DOHH2 (cell line): ENCODE measurements around the gene HEBP2.
A peak's percentile ranks its signal among the peaks of the same experiment; 100 is the strongest.

Experiments used
- H3F3A ChIP-seq: fragments of 200-600 bp; sonication (generic), shearing (Covaris generic); 2 replicates; pipeline ENCODE4 v1.6.0; 2016; ENCODE audit warnings: antibody characterized with exemption, mild to moderate bottlenecking; ENCODE audit not compliant: control insufficient read depth, insufficient read depth
- H3K27ac ChIP-seq: fragments of 200-600 bp; sonication (generic); 2 replicates; pipeline ENCODE4 v1.5.1; 2014; ENCODE audit warnings: low read depth, mild to moderate bottlenecking, low read length, moderate library complexity
- H3K27me3 ChIP-seq: fragments of 200-600 bp; sonication (generic); 2 replicates; pipeline ENCODE4 v1.6.1; 2014; ENCODE audit warnings: mild to moderate bottlenecking, low read length, mixed read lengths; ENCODE audit not compliant: control insufficient read depth
- H3K36me3 ChIP-seq: fragments of 200-600 bp; sonication (generic); 2 replicates; pipeline ENCODE4 v1.6.1; 2014; ENCODE audit warnings: mild to moderate bottlenecking, low read length, moderate library complexity, mixed read lengths; ENCODE audit not compliant: control insufficient read depth
- H3K4me1 ChIP-seq: fragments of 200-600 bp; sonication (generic); 2 replicates; pipeline ENCODE4 v1.6.1; 2014; ENCODE audit warnings: mild to moderate bottlenecking, low read length, mixed read lengths; ENCODE audit not compliant: control insufficient read depth
- H3K4me2 ChIP-seq: fragments of 200-600 bp; sonication (generic); 2 replicates; pipeline ENCODE4 v1.6.0; 2014; ENCODE audit warnings: mild to moderate bottlenecking, low read length, moderate library complexity
- H3K4me3 ChIP-seq: fragments of 200-600 bp; sonication (generic); 2 replicates; pipeline ENCODE4 v1.5.1; 2014; ENCODE audit warnings: mild to moderate bottlenecking, low read length, mixed read lengths
- H3K79me2 ChIP-seq: fragments of 200-600 bp; sonication (generic); 2 replicates; pipeline ENCODE4 v1.6.1; 2014; ENCODE audit warnings: mild to moderate bottlenecking, low read length, mixed read lengths; ENCODE audit not compliant: control insufficient read depth
- H3K9me2 ChIP-seq: fragments of 200-600 bp; sonication (generic); replicated peaks from 2 replicates; pipeline ENCODE4 v1.6.1; 2014; ENCODE audit warnings: mild to moderate bottlenecking, low read length, mixed read lengths; ENCODE audit not compliant: control insufficient read depth
- H3K9me3 ChIP-seq: fragments of 200-600 bp; sonication (generic); 2 replicates; pipeline ENCODE4 v1.6.1; 2014; ENCODE audit warnings: antibody characterized with exemption, low read length, mixed read lengths; ENCODE audit not compliant: control insufficient read depth, insufficient read depth
- H4K20me1 ChIP-seq: fragments of 200-600 bp; sonication (generic); 2 replicates; pipeline ENCODE4 v1.6.0; 2014; ENCODE audit warnings: low read depth, mild to moderate bottlenecking, antibody characterized with exemption, low read length, moderate library complexity; ENCODE audit not compliant: control insufficient read depth, insufficient read depth
- EZH2phosphoT487 ChIP-seq: fragments of 200-600 bp; sonication (generic); IDR thresholded peaks from 2 replicates; pipeline ENCODE4 v1.6.1; 2017; ENCODE audit warnings: borderline replicate concordance, mild to moderate bottlenecking, antibody characterized with exemption, low read length, moderate library complexity, mixed read lengths
- TF ChIP-seq, protein P1 (sequence below): fragments of 200-600 bp; sonication (generic); IDR thresholded peaks from one replicate; pipeline ENCODE4 v1.5.1; 2014; ENCODE audit warnings: antibody characterized with exemption, mild to moderate bottlenecking, low read depth, low read length; ENCODE audit not compliant: poor library complexity, severe bottlenecking

The HEBP2 gene

DNA sequence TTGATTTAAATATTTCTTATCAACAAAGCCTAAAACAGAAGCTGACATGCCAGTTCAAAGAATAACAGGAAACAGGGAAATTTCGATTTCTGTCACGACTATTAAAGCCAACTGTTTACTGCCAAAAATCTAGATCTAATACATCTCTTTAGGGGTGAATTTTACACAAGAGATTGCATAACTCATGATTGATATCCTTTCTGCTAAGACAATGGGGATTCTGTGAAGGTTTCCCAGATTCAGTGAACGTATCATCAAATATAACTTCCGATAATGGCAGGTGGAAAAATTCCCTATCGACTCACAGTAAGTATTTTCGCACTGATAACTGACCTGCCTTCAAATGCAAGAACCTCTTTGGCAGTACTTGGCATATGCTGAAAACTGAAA, 52.4 kb downstream of the HEBP2 start:
- no peak overlapping the region for H3K27ac ChIP-seq
- peaks cover 25% of the 10 kb centered on the region for H3K4me1 ChIP-seq
- no peaks in the 10 kb centered on the region for H3K79me2 ChIP-seq
- peak overlapping the region; percentile 37; the same call in 1 of the 2 replicates for H3K4me3 ChIP-seq
- TF ChIP-seq, protein P1, sequence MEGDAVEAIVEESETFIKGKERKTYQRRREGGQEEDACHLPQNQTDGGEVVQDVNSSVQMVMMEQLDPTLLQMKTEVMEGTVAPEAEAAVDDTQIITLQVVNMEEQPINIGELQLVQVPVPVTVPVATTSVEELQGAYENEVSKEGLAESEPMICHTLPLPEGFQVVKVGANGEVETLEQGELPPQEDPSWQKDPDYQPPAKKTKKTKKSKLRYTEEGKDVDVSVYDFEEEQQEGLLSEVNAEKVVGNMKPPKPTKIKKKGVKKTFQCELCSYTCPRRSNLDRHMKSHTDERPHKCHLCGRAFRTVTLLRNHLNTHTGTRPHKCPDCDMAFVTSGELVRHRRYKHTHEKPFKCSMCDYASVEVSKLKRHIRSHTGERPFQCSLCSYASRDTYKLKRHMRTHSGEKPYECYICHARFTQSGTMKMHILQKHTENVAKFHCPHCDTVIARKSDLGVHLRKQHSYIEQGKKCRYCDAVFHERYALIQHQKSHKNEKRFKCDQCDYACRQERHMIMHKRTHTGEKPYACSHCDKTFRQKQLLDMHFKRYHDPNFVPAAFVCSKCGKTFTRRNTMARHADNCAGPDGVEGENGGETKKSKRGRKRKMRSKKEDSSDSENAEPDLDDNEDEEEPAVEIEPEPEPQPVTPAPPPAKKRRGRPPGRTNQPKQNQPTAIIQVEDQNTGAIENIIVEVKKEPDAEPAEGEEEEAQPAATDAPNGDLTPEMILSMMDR, result no peak
- no peak for TF ChIP-seq EZH2phosphoT487
- no peaks in the 10 kb centered on the region for H3K9me2 ChIP-seq
- peak overlapping the region; percentile 52 for H3K4me2 ChIP-seq
- H3K36me3 ChIP-seq, result no peaks in the 10 kb centered on the region
- no peaks in the 10 kb centered on the region for H4K20me1 ChIP-seq
- H3K9me3 ChIP-seq, result no peaks in the 10 kb centered on the region
- no peaks in the 10 kb centered on the region for H3K27me3 ChIP-seq
- H3F3A ChIP-seq, result peaks cover 4% of the 10 kb centered on the region; the same call in 1 of the 2 replicates

DNA sequence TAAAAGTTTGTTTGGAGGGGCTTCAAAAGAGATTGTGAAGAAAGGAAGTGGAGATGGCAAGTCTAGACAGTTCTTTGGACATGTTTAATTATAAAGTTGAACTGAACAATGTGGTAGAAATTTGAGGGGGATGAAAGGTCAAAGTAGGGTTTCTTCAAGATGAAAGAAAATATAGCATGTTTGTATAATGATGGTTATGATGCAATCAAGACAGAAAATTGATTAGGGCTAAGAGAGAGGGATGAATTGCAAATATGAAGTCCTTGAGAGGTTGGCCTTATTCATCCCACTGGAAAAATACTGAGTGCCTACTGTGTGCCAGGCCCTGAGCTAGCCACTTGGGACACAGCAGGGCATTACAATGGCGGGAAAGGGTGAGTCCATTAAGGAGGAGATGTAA, 57.6 kb downstream of the HEBP2 start:
- Histone ChIP-seq H3K36me3 (no peaks in the 10 kb centered on the region), H3K27me3 (no peaks in the 10 kb centered on the region), H3K9me3 (no peaks in the 10 kb centered on the region), H3K79me2 (no peaks in the 10 kb centered on the region), H3K4me1 (peaks cover 6% of the 10 kb centered on the region), H3K4me2 (no peak overlapping the region), H3K4me3 (no peak overlapping the region), H3K27ac (no peak overlapping the region), H4K20me1 (no peaks in the 10 kb centered on the region), H3K9me2 (no peaks in the 10 kb centered on the region), H3F3A (no peaks in the 10 kb centered on the region)
- TF ChIP-seq, protein P1, result no peak
- TF ChIP-seq EZH2phosphoT487, result no peak

DNA sequence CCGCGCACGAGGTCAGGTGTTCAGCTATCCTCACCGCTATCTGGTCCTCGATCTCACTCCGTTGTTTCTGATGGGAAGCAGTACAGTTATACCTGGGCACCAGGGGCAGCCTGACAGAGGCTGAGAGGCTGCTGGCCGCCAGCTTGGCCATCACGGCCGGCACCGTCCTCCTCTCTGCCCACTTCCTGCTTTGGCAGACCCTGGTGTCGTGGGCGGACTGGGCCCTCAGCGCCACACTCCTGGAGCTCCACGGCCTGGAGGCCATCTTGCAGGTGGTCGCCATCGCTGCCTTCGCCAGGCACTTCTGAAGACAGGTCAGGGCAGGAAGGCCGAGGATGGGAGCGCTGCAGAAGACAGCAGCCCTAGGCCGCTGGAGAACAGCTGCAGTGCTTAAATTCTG, 60.1 kb downstream of the HEBP2 start:
- no peak overlapping the region for H3K4me3 ChIP-seq
- no peaks in the 10 kb centered on the region for H3K9me2 ChIP-seq
- no peaks in the 10 kb centered on the region for H3K27me3 ChIP-seq
- H3K79me2 ChIP-seq, result no peaks in the 10 kb centered on the region
- no peaks in the 10 kb centered on the region for H3F3A ChIP-seq
- no peaks in the 10 kb centered on the region for H3K36me3 ChIP-seq
- H4K20me1 ChIP-seq, result no peaks in the 10 kb centered on the region
- H3K9me3 ChIP-seq, result no peaks in the 10 kb centered on the region
- no peak overlapping the region for H3K4me2 ChIP-seq
- TF ChIP-seq, protein P1, result no peak
- TF ChIP-seq EZH2phosphoT487, result no peak
- H3K27ac ChIP-seq, result no peak overlapping the region
- no peaks in the 10 kb centered on the region for H3K4me1 ChIP-seq
